ENCODE data around the gene IL5.

IL5 gene

GRCh38 chr5:132499440-132500243, 43.7 kb downstream of the IL5 start:
- no peak for DNase-seq (ENCODE audit: low read depth in 4 of 4, low spot score in 1 of 4)

- DNase-seq (ENCODE audit: low read depth in 4 of 4, low spot score in 1 of 4), result no peak
These were observed 44.5 kb downstream of the IL5 start for GRCh38 chr5:132498686-132499271.

- no peak for DNase-seq (ENCODE audit: low read depth in 4 of 4, low spot score in 1 of 4)
These were observed 45.2 kb downstream of the IL5 start for GRCh38 chr5:132498152-132498551.

GRCh38 chr5:132497488-132497997, 45.8 kb downstream of the IL5 start:
- no peak for DNase-seq (ENCODE audit: low read depth in 4 of 4, low spot score in 1 of 4)

GRCh38 chr5:132496631-132497487, 46.5 kb downstream of the IL5 start:
- DNase-seq (ENCODE audit: low read depth in 4 of 4, low spot score in 1 of 4), result peak in 1 of 4 experiments; percentile 53

- DNase-seq (ENCODE audit: low read depth in 4 of 4, low spot score in 1 of 4), result peak in 3 of 4 experiments; percentile 66 to 84 (median 77)
These were observed 47.1 kb downstream of the IL5 start for GRCh38 chr5:132496191-132496630.

GRCh38 chr5:132495667-132496190, 47.6 kb downstream of the IL5 start:
- peak in 3 of 4 experiments; percentile 53 to 69 (median 62) for DNase-seq (ENCODE audit: low read depth in 4 of 4, low spot score in 1 of 4)

GRCh38 chr5:132493821-132494220, 49.5 kb downstream of the IL5 start:
- DNase-seq (ENCODE audit: low read depth in 4 of 4, low spot score in 1 of 4), result no peak

GRCh38 chr5:132493241-132493640, 50.1 kb downstream of the IL5 start:
- no peak for DNase-seq (ENCODE audit: low read depth in 4 of 4, low spot score in 1 of 4)

GRCh38 chr5:132492386-132493125, 50.8 kb downstream of the IL5 start:
- no peak for DNase-seq (ENCODE audit: low read depth in 4 of 4, low spot score in 1 of 4)

Data from stimulated activated CD4-positive, alpha-beta T cell treated with anti-CD3 and anti-CD28 coated beads, Interleukin-1b, Interleukin-23, amount 100 ng/mL, for 24 hours (primary cell).